Peyer's patch (tissue), 4 donors: Measurements from ENCODE around the gene KCND2.

ENCODE experiments used
- CTCF ChIP-seq, 6 experiments: fragments of 450-650 bp in 4 of 6; fragments of 200-600 bp in 2 of 6; sonication (generic) in 1 of 6; IDR thresholded peaks; one replicate each; pipeline ENCODE4 v1.5.1; 2017 to 2019; ENCODE audit warnings: antibody characterized with exemption in 6 of 6, mild to moderate bottlenecking in 3 of 6, moderate library complexity in 1 of 6
- POLR2A ChIP-seq, 2 donors: fragments of 450-650 bp; IDR thresholded peaks; one replicate each; pipeline ENCODE4 v1.5.1; 2017; ENCODE audit warnings: antibody characterized with exemption in 2 of 2, mild to moderate bottlenecking in 2 of 2, moderate library complexity in 2 of 2

GRCh38 chr7:120783721-120784120 lies 510.7 kb downstream of the KCND2 start:
- TF ChIP-seq CTCF (IDR thresholded peaks at IDR 0.05) (no peak), POLR2A (IDR thresholded peaks at IDR 0.05) (no peak)
